Bone marrow (tissue), 2 donors: ENCODE measurements around the gene OR5K1.

Experiments
- DNase-seq, 2 donors: peaks; one replicate each; lab custom pipeline; 2025; lab: John Stamatoyannopoulos, UW

The OR5K1 gene

GRCh38 chr3:98462901-98463300 is at the start of gene OR5K1:
Gene OR5K1, plus strand, starts transcription at chr3:98463201. Its CDS starts 6,376 bp downstream, at chr3:98469577.
- DNase-seq: no peak

- DNase-seq: no peak
Observed at GRCh38 chr3:98432575-98432974, 30.4 kb upstream of the OR5K1 start.

GRCh38 chr3:98433764-98434163 is 29.2 kb upstream of the OR5K1 start:
- DNase-seq: no peak

- no peak for DNase-seq
Observed at GRCh38 chr3:98434412-98434811, 28.6 kb upstream of the OR5K1 start.

- DNase-seq: no peak
Observed at GRCh38 chr3:98440283-98440682, 22.7 kb upstream of the OR5K1 start.

- no peak for DNase-seq
Observed at GRCh38 chr3:98445949-98446406, 17.0 kb upstream of the OR5K1 start.

- no peak for DNase-seq
Observed at GRCh38 chr3:98449606-98450193, 13.3 kb upstream of the OR5K1 start.

- DNase-seq: no peak
Observed at GRCh38 chr3:98450372-98450771, 12.6 kb upstream of the OR5K1 start.

GRCh38 chr3:98453827-98454226 is 9.2 kb upstream of the OR5K1 start:
- DNase-seq: no peak

GRCh38 chr3:98454929-98455328 is 8.1 kb upstream of the OR5K1 start:
- DNase-seq: no peak

- DNase-seq: no peak
Observed at GRCh38 chr3:98457543-98457942, 5.5 kb upstream of the OR5K1 start.

- DNase-seq: no peak
Observed at GRCh38 chr3:98460220-98460619, 2.8 kb upstream of the OR5K1 start.

- DNase-seq: no peak
Observed at GRCh38 chr3:98482717-98483482, 19.9 kb downstream of the OR5K1 start.

GRCh38 chr3:98483626-98484025 is 20.6 kb downstream of the OR5K1 start:
- no peak for DNase-seq

GRCh38 chr3:98497381-98497780 is 34.4 kb downstream of the OR5K1 start, which contains the start of gene OR5K2:
Gene OR5K2, plus strand, starts transcription at chr3:98497681. Its CDS starts 0 bp downstream, at chr3:98497681.
- no peak for DNase-seq

- no peak for DNase-seq
Observed at GRCh38 chr3:98500019-98500418, 37.0 kb downstream of the OR5K1 start.

- no peak for DNase-seq
Observed at GRCh38 chr3:98501270-98501669, 38.3 kb downstream of the OR5K1 start.

GRCh38 chr3:98501863-98502576 is 39.0 kb downstream of the OR5K1 start:
- DNase-seq: no peak

GRCh38 chr3:98504539-98504938 is 41.5 kb downstream of the OR5K1 start:
- no peak for DNase-seq

GRCh38 chr3:98508582-98508981 is 45.6 kb downstream of the OR5K1 start:
- no peak for DNase-seq

- DNase-seq: no peak
Observed at GRCh38 chr3:98512576-98512975, 49.6 kb downstream of the OR5K1 start.

GRCh38 chr3:98513091-98513511 is 50.1 kb downstream of the OR5K1 start:
- DNase-seq: no peak

GRCh38 chr3:98513736-98514135 is 50.7 kb downstream of the OR5K1 start:
- DNase-seq: no peak
